AG04450 (cell line): ENCODE data around the gene ACTR5. TPM values are rescaled to one million over a fixed set of nuclear protein-coding genes. Genes with fewer than 3 reads are reported as not detected.

ENCODE experiments used
- CTCF ChIA-PET: fragments of 300-600, 350-600 bp; formaldehyde crosslinking; extraction: SDS; loops from one replicate; lab custom pipeline; 2022; ENCODE audit warnings: antibody characterized with exemption, inconsistent platforms; lab: Charles Lee
- POLR2A ChIA-PET: fragments of 350-600 bp; formaldehyde crosslinking; extraction: SDS; loops from one replicate; lab custom pipeline; 2021; ENCODE audit warnings: antibody characterized with exemption, inconsistent platforms; lab: Yijun Ruan, JAX
- DNase-seq: peaks from one replicate; pipeline ENCODE4 v3.0.0-alpha.2; 2011; ENCODE audit warnings: low read depth, low spot score
- H3K27ac ChIP-seq: one replicate; pipeline ENCODE4 v1.5.1; 2012; ENCODE audit warnings: low read depth, low read length, control low read depth
- H3K27me3 ChIP-seq: one replicate; pipeline ENCODE4 v1.6.0; 2012; ENCODE audit warnings: low read length; ENCODE audit not compliant: control insufficient read depth, insufficient read depth
- H3K4me3 ChIP-seq: 2 replicates; pipeline ENCODE4 v1.5.1; 2011; ENCODE audit warnings: mild to moderate bottlenecking, low read depth, low read length, control low read depth
- H3K9me3 ChIP-seq: 2 replicates; pipeline ENCODE4 v1.5.1; 2012; ENCODE audit warnings: low read length; ENCODE audit not compliant: control insufficient read depth, insufficient read depth
- polyA minus RNA-seq: library from RNA; depleted of rRNA, polyadenylated mRNA; stranded (reverse); fragments of >200 nt; gene quantifications from 2 replicates; pipeline ENCODE4 v1.2.3, GENCODE V29; 2011; rRNA and poly(A)+ RNA removed
- polyA plus RNA-seq: library from polyadenylated mRNA; depleted of rRNA; stranded (reverse); fragments of >200 nt; gene quantifications from 2 replicates; pipeline ENCODE4 v1.2.3, GENCODE V29; 2011; rRNA removed
- TF ChIP-seq, protein P1 (sequence below): IDR thresholded peaks from 2 replicates; pipeline ENCODE4 v1.5.1; 2011; ENCODE audit warnings: low read depth, low read length, control low read depth, inconsistent platforms

ACTR5 gene
- polyA plus RNA-seq: 6.0 and 6.1 TPM in 2 replicates
- polyA minus RNA-seq: 5.3 TPM in 2 replicates

DNA sequence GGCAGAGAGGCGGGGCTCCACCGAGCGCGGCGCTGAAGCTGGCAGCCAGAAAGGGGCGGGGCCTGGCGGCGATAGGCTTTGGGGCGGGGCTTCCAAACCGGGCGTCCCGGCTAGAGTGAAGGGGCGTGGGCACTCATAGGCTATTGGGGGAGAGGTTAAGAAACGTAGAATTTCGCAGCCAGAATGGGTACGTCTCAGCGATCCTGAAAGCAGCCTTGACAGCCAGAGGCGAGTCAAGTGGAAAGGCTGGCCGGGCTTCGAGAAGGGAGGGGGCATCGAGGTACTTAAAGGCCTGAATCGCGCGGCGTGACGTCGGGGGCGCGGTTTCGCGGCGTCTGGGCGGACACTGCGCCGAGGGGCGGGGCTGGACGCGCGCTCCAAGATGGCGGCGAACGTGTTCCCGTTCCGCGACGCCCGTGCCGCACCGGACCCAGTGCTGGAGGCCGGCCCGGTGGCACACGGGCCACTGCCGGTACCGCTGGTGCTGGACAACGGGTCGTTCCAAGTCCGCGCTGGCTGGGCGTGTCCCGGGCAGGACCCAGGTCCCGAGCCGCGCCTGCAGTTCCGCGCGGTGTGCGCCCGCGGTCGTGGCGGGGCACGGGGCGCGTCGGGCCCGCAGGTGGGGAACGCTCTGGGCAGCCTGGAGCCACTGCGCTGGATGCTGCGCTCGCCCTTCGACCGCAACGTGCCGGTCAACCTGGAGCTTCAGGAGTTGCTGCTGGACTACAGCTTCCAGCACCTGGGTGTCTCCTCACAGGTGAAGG, at the start of gene ACTR5:
TSS of gene ACTR5 (plus strand) at position 364 of the 764 bp plus-strand sequence. CDS start at position 383, 19 bp downstream.
- no peaks in the 10 kb centered on the region for H3K9me3 ChIP-seq
- peak within 1 kb of the TSS; percentile 61 for H3K27ac ChIP-seq
- no peaks in the 10 kb centered on the region for H3K27me3 ChIP-seq
- POLR2A ChIA-PET: no interaction called here
- H3K4me3 ChIP-seq: peak within 1 kb of the TSS; percentile 97
- CTCF ChIA-PET: interaction anchor here (1.6 kb wide), 1 partner anchor 99 kb away, joined by 5 read pairs; no protein-coding TSS in a partner anchor
- TF ChIP-seq, protein P1, sequence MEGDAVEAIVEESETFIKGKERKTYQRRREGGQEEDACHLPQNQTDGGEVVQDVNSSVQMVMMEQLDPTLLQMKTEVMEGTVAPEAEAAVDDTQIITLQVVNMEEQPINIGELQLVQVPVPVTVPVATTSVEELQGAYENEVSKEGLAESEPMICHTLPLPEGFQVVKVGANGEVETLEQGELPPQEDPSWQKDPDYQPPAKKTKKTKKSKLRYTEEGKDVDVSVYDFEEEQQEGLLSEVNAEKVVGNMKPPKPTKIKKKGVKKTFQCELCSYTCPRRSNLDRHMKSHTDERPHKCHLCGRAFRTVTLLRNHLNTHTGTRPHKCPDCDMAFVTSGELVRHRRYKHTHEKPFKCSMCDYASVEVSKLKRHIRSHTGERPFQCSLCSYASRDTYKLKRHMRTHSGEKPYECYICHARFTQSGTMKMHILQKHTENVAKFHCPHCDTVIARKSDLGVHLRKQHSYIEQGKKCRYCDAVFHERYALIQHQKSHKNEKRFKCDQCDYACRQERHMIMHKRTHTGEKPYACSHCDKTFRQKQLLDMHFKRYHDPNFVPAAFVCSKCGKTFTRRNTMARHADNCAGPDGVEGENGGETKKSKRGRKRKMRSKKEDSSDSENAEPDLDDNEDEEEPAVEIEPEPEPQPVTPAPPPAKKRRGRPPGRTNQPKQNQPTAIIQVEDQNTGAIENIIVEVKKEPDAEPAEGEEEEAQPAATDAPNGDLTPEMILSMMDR: no peak
- peak; percentile 55 for DNase-seq

DNA sequence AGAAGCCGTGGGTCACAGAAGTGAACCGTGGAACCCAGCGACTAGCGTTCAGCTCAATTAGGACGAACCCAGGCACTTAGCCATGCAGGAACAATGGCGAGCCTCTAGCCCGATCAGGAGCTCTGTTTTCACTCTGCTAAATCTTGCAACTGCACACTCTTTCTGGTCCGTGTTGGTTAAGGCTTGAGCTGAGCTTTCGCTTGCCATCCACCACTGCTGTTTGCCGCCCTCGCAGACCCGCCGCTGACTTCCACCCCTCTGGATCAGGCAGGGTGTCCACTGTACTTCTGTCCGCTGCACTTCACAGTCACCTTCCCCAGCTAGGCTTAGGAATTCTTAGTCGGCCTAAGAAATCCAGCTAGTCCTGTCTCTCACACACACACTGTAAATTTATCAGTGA, 49.7 kb upstream of the ACTR5 start:
- H3K4me3 ChIP-seq: no peak overlapping the region

DNA sequence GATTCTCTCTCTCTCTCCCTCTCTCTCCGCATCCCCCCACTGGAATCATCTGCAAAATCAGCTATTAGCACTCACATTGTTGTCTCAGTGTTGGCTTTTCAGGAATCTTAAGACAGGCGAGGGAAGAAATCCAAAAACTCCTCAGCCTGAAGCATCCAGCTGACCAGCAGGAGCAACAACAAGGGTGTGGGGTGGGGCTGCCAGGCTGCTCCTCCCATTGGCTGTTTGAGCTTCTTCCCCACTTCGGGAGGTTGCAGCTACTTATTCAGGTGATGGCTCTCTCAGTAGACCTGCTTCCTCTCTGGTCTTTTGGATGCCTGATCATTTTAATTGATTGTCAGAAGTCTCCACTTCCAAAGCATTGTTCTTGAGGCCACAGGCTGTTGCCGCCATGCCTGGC, 48.1 kb upstream of the ACTR5 start:
- no peak for DNase-seq
- ChIA-PET POLR2A (no interaction called here), CTCF (no interaction called here)
- no peak overlapping the region for H3K4me3 ChIP-seq
- peaks cover 20% of the 10 kb centered on the region for H3K27me3 ChIP-seq
- TF ChIP-seq, protein P1: no peak
- peak overlapping the region; percentile 11 for H3K27ac ChIP-seq
- no peaks in the 10 kb centered on the region for H3K9me3 ChIP-seq

More for the DNA sequence above, 49.7 kb upstream of the ACTR5 start:
- H3K9me3 ChIP-seq: no peaks in the 10 kb centered on the region
- ChIA-PET POLR2A (no interaction called here), CTCF (no interaction called here)
- no peak for DNase-seq
- peaks cover 20% of the 10 kb centered on the region for H3K27me3 ChIP-seq
- H3K27ac ChIP-seq: no peak overlapping the region
- TF ChIP-seq, protein P1: no peak

DNA sequence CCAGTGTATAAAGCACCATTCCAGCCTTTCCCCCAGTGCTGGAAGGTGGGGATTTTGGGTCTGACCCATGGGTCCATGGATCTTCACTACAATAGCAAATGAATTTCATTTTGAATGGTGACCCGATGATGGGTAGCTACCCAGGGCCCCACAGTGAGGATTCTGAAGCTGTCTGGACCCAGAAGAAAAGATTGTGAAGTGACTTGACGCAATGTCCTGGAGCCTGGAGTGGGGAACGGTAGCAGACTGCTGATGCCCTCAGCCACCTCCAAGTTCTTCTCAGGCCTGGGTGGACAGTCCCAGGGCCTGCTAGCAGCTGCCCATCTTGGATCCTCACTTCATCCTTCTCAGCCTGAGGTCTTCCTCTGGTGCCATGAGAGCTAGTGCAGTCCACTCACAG, 47.3 kb upstream of the ACTR5 start:
- H3K9me3 ChIP-seq: no peaks in the 10 kb centered on the region
- peaks cover 20% of the 10 kb centered on the region for H3K27me3 ChIP-seq
- ChIA-PET CTCF (no interaction called here), POLR2A (no interaction called here)
- DNase-seq: no peak
- H3K27ac ChIP-seq: no peak overlapping the region
- no peak overlapping the region for H3K4me3 ChIP-seq
- TF ChIP-seq, protein P1: no peak

DNA sequence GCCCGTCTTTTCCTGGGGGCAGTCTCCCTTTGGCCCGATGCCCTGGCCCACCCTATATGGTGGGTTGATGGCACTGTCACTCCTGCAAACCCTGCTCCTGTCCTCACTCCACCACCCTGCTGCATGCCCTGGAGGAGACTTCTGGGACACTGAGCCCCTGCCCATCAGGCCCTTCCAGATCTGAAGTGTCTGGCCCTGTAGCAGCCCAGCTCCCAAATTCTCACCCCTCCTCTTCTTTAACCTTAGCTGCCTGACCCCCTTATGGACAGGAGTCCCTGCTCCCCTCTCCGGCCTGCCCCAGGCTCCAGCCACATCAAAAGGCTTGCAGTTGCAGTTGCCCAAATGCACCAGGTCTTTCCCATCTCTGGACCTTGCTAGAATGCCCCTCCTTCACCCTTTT, 44.7 kb upstream of the ACTR5 start:
- H3K9me3 ChIP-seq: no peaks in the 10 kb centered on the region
- H3K27me3 ChIP-seq: peaks cover 17% of the 10 kb centered on the region
- DNase-seq: no peak
- TF ChIP-seq, protein P1: no peak
- ChIA-PET CTCF (no interaction called here), POLR2A (no interaction called here)
- H3K27ac ChIP-seq: no peak overlapping the region
- no peak overlapping the region for H3K4me3 ChIP-seq
